Lung (tissue), 12 donors: ENCODE measurements around the gene PRKAR1A. TPM values are rescaled to one million over a fixed set of nuclear protein-coding genes. Genes with fewer than 3 reads are reported as not detected.
A peak's percentile ranks its signal among the peaks of the same experiment; 100 is the strongest.

Source experiments
- ATAC-seq: fragments of 200-7000 bp; cut with Tn5 transposase; one replicate; pipeline ENCODE4 v1.9.1; 2020; ENCODE audit warnings: moderate number of reproducible peaks; ENCODE audit not compliant: insufficient read depth, low FRiP score
- DNase-seq, 3 donors: peaks; one replicate each; pipeline ENCODE4 v3.0.0-alpha.2; 2013 to 2017
- H3K27ac ChIP-seq, 2 donors: one replicate each; pipeline ENCODE4 v1.5.1; 2013; ENCODE audit warnings: mild to moderate bottlenecking in 2 of 2, moderate library complexity in 2 of 2, control low read depth in 1 of 2, inconsistent platforms in 1 of 2, low read depth in 1 of 2, low read length in 1 of 2
- H3K27me3 ChIP-seq, 3 donors: one replicate each; pipeline ENCODE4 v1.5.1; 2013; ENCODE audit warnings: low read length in 2 of 3; ENCODE audit not compliant: control insufficient read depth in 3 of 3, insufficient read depth in 3 of 3
- H3K36me3 ChIP-seq, 4 donors: one replicate each; pipeline ENCODE4 v1.5.1; 2013; ENCODE audit warnings: low read length in 4 of 4, mild to moderate bottlenecking in 1 of 4, moderate library complexity in 1 of 4; ENCODE audit not compliant: control insufficient read depth in 4 of 4, insufficient read depth in 4 of 4
- H3K4me1 ChIP-seq, 5 donors: one replicate each; pipeline ENCODE4 v1.5.1; 2013; ENCODE audit warnings: low read length in 5 of 5, mild to moderate bottlenecking in 2 of 5, moderate library complexity in 1 of 5; ENCODE audit not compliant: control insufficient read depth in 5 of 5, insufficient read depth in 5 of 5
- H3K4me3 ChIP-seq: one replicate; pipeline ENCODE4 v1.5.1; 2013; ENCODE audit warnings: mild to moderate bottlenecking, control low read depth, moderate library complexity
- H3K9ac ChIP-seq, 2 donors: one replicate each; pipeline ENCODE4 v1.5.1; 2013; ENCODE audit warnings: low read length in 2 of 2, control low read depth in 1 of 2; ENCODE audit not compliant: insufficient read depth in 1 of 2
- H3K9me3 ChIP-seq, 4 donors: one replicate each; pipeline ENCODE4 v1.5.1; 2013; ENCODE audit warnings: low read length in 3 of 4, mild to moderate bottlenecking in 1 of 4, moderate library complexity in 1 of 4; ENCODE audit not compliant: control insufficient read depth in 4 of 4, insufficient read depth in 3 of 4
- CTCF ChIP-seq: IDR thresholded peaks from 2 replicates; pipeline ENCODE4 v1.5.1; 2012; ENCODE audit warnings: mild to moderate bottlenecking; ENCODE audit errors: control extremely low read depth, extremely low read depth
- WGBS, 2 donors: extraction: QIAGEN DNeasy Blood & Tissue Kit; methylation state at CpG; one replicate each; pipeline ENCODE4 v1.1.7; 2013; 5-methylcytosine and 5-hydroxymethylcytosine counted together
- polyA plus RNA-seq, 2 donors: library from polyadenylated mRNA; stranded (reverse); fragments of 200-250 nt; gene quantifications; one replicate each; pipeline ENCODE4 v1.2.1, GENCODE V29; 2013
- total RNA-seq, 2 donors: library from RNA; depleted of rRNA in 1 of 2; stranded (reverse); fragments of >200 nt in 1 of 2; gene quantifications; one replicate each; pipeline ENCODE4 v1.2.1, GENCODE V29; 2014 to 2021
- donor health status: control.
- donor health status: control.
- donor health status: Bipolar disorder and iron deficiency.
- donor health status: healthy.
- donor health status: DM: yes; HTN: yes; CAD: no.

The PRKAR1A gene
- total and polyA plus RNA-seq, 4 donors = 74.0 to 422 (median 265) TPM

GRCh38 chr17:68587847-68588246 is 75.6 kb downstream of the PRKAR1A start:
- ATAC-seq (no peak), DNase-seq (no peak)
- 87 to 89% methylated on average over 2 of the region's 2 CpGs for WGBS, 2 donors
- peaks cover 0 to 9% (median 7%) of the 10 kb centered on the region in 5 donors for H3K4me1 ChIP-seq
- peaks cover 0 to 3% (median 0%) of the 10 kb centered on the region in 4 donors for H3K36me3 ChIP-seq
- no peak overlapping the region for H3K4me3 ChIP-seq
- no peaks in the 10 kb centered on the region for H3K27me3 ChIP-seq
- no peak overlapping the region for H3K27ac ChIP-seq
- no peak for TF ChIP-seq CTCF
- no peak overlapping the region for H3K9ac ChIP-seq
- peaks cover 0 to 6% (median 0%) of the 10 kb centered on the region in 4 donors for H3K9me3 ChIP-seq

GRCh38 chr17:68588362-68588761 is 76.1 kb downstream of the PRKAR1A start:
- Histone ChIP-seq H3K27me3 (no peaks in the 10 kb centered on the region), H3K4me3 (no peak overlapping the region), H3K9ac (no peak overlapping the region), H3K36me3 (peaks cover 0 to 3% (median 0%) of the 10 kb centered on the region in 4 donors), H3K9me3 (peaks cover 0 to 6% (median 0%) of the 10 kb centered on the region in 4 donors), H3K4me1 (peaks cover 0 to 14% (median 10%) of the 10 kb centered on the region in 5 donors), H3K27ac (no peak overlapping the region)
- TF ChIP-seq CTCF = no peak
- WGBS, 2 donors = 66 to 85% methylated on average over 1 of the region's 1 CpG
- ATAC-seq (no peak), DNase-seq (no peak)

GRCh38 chr17:68589086-68589485 is 76.9 kb downstream of the PRKAR1A start:
- TF ChIP-seq CTCF = no peak
- no peak overlapping the region for H3K27ac ChIP-seq
- DNase-seq (no peak), ATAC-seq (no peak)
- no peak overlapping the region for H3K4me3 ChIP-seq
- peaks cover 0 to 6% (median 0%) of the 10 kb centered on the region in 4 donors for H3K9me3 ChIP-seq
- H3K9ac ChIP-seq = no peak overlapping the region
- H3K36me3 ChIP-seq = peaks cover 0 to 3% (median 0%) of the 10 kb centered on the region in 4 donors
- peaks cover 0 to 17% (median 13%) of the 10 kb centered on the region in 5 donors for H3K4me1 ChIP-seq
- 91 to 93% methylated on average over 3 of the region's 3 CpGs for WGBS, 2 donors
- H3K27me3 ChIP-seq = no peaks in the 10 kb centered on the region

- 81 to 82% methylated on average over 12 of the region's 12 CpGs for WGBS, 2 donors
- Histone ChIP-seq H3K9me3 (peaks cover 0 to 6% (median 0%) of the 10 kb centered on the region in 4 donors), H3K36me3 (peaks cover 0 to 3% (median 0%) of the 10 kb centered on the region in 4 donors), H3K4me1 (peaks cover 0 to 11% (median 5%) of the 10 kb centered on the region in 5 donors), H3K9ac (no peak overlapping the region), H3K4me3 (no peak overlapping the region), H3K27me3 (no peaks in the 10 kb centered on the region), H3K27ac (no peak overlapping the region)
- ATAC-seq (no peak), DNase-seq (peak in 2 of 3 donors; percentile 43 to 62)
- TF ChIP-seq CTCF = no peak
Measured at GRCh38 chr17:68591583-68591982, 79.4 kb downstream of the PRKAR1A start.
